ENCODE measurements around the gene SLC35F3. TPM values are rescaled to one million over a fixed set of nuclear protein-coding genes. Genes with fewer than 3 reads are reported as not detected.

The SLC35F3 gene
- polyA plus RNA-seq, 1 of the 3 experiments (the other 2 are of a cell fraction) = 0.87 TPM

- H3K27me3 ChIP-seq (ENCODE audit: insufficient read depth) = no peaks in the 10 kb centered on the region
- TF ChIP-seq RXRA (IDR thresholded peaks at IDR 0.05; ENCODE audit: borderline replicate concordance, low read depth) (no peak), CTCF (IDR thresholded peaks at IDR 0.05) (no peak), REST (IDR thresholded peaks at IDR 0.05; ENCODE audit: low read depth, low read length) (peak; percentile 32; the same call in 1 of the 2 replicates)
- CTCF ChIA-PET = interaction anchor here (0.7 to 9.5 kb wide), 25 partner anchors 9 to 932 kb away, joined by 3 to 102 read pairs (median 6); partner anchors contain the start of gene COA6
- POLR2A ChIA-PET = interaction anchor here (0.8 kb wide), 1 partner anchor 200 kb away, joined by 3 read pairs; no protein-coding TSS in a partner anchor
- no peaks in the 10 kb centered on the region for H4K20me1 ChIP-seq (ENCODE audit: insufficient read depth)
- H3K4me2 ChIP-seq = no peak overlapping the region
- no peak overlapping the region for H3K9ac ChIP-seq
- H2AFZ ChIP-seq (ENCODE audit: low read depth) = no peak overlapping the region
- 79% methylated on average over 9 of the region's 9 CpGs for WGBS (ENCODE audit: low lambda C conversion rate)
- H3F3A ChIP-seq (replicated peaks; ENCODE audit: insufficient read depth) = no peaks in the 10 kb centered on the region
- no peak for DNase-seq
- H3K79me2 ChIP-seq (ENCODE audit: insufficient read depth) = no peaks in the 10 kb centered on the region
- H3K4me3 ChIP-seq (ENCODE audit: low read depth in 2 of 2, low read length in 1 of 2) = no peak overlapping the region
- no peaks in the 10 kb centered on the region for H3K36me3 ChIP-seq (replicated peaks in 1 of 2; ENCODE audit: control insufficient read depth in 1 of 2, insufficient read depth in 2 of 2, low read length in 1 of 2)
- no peaks in the 10 kb centered on the region for H3K9me3 ChIP-seq
- H3K4me1 ChIP-seq (ENCODE audit: control insufficient read depth in 1 of 2, insufficient read depth in 2 of 2, low read depth in 1 of 2, low read length in 1 of 2) = peaks cover 0 to 7% of the 10 kb centered on the region in 2 experiments; a peak in 1 of 4 replicates
- no peak overlapping the region for H3K27ac ChIP-seq (ENCODE audit: low read depth in 2 of 2, low read length in 1 of 2)
- H3K9me2 ChIP-seq = no peaks in the 10 kb centered on the region
Measured at GRCh38 chr1:234327577-234328164, 423.2 kb downstream of the SLC35F3 start.

GRCh38 chr1:234330843-234331215, 426.4 kb downstream of the SLC35F3 start:
- H3K27ac ChIP-seq (ENCODE audit: low read depth in 2 of 2, low read length in 1 of 2) = no peak overlapping the region
- no peaks in the 10 kb centered on the region for H4K20me1 ChIP-seq (ENCODE audit: insufficient read depth)
- no peak for DNase-seq
- H3K27me3 ChIP-seq (ENCODE audit: insufficient read depth) = no peaks in the 10 kb centered on the region
- H3K4me3 ChIP-seq (ENCODE audit: low read depth in 2 of 2, low read length in 1 of 2) = no peak overlapping the region
- H2AFZ ChIP-seq (ENCODE audit: low read depth) = no peak overlapping the region
- whole genome bisulfite sequencing (ENCODE audit: low lambda C conversion rate) = 69% methylated on average over 4 of the region's 4 CpGs
- POLR2A ChIA-PET = no interaction called here
- H3K4me2 ChIP-seq = no peak overlapping the region
- H3K4me1 ChIP-seq (ENCODE audit: control insufficient read depth in 1 of 2, insufficient read depth in 2 of 2, low read depth in 1 of 2, low read length in 1 of 2) = no peaks in the 10 kb centered on the region; a peak in 1 of 4 replicates
- no peaks in the 10 kb centered on the region for H3K36me3 ChIP-seq (replicated peaks in 1 of 2; ENCODE audit: control insufficient read depth in 1 of 2, insufficient read depth in 2 of 2, low read length in 1 of 2)
- no peaks in the 10 kb centered on the region for H3K79me2 ChIP-seq (ENCODE audit: insufficient read depth)
- H3F3A ChIP-seq (replicated peaks; ENCODE audit: insufficient read depth) = no peaks in the 10 kb centered on the region
- no peak overlapping the region for H3K9ac ChIP-seq
- H3K9me2 ChIP-seq = no peaks in the 10 kb centered on the region
- CTCF ChIA-PET = interaction anchor here (2.6 to 9.5 kb wide), 3 partner anchors 19 to 216 kb away, joined by 6 to 102 read pairs (median 15); no protein-coding TSS in a partner anchor
- no peaks in the 10 kb centered on the region for H3K9me3 ChIP-seq
- TF ChIP-seq CHD2 (IDR thresholded peaks at IDR 0.05; ENCODE audit: low read length, partially characterized antibody) (no peak), YY1 (IDR thresholded peaks at IDR 0.05; ENCODE audit: low read depth) (no peak), RXRA (IDR thresholded peaks at IDR 0.05; ENCODE audit: borderline replicate concordance, low read depth) (no peak), PBX3 (IDR thresholded peaks at IDR 0.05) (no peak), FOXM1 (IDR thresholded peaks at IDR 0.05; ENCODE audit: low read depth) (no peak), TCF12 (IDR thresholded peaks at IDR 0.05) (no peak), ZBTB33 (IDR thresholded peaks at IDR 0.05; ENCODE audit: borderline replicate concordance, low read depth) (no peak), EP300 (IDR thresholded peaks at IDR 0.05; ENCODE audit: borderline replicate concordance in 1 of 2, low read depth in 1 of 2, low read length in 1 of 2) (no peak), MXI1 (IDR thresholded peaks at IDR 0.05; ENCODE audit: low read depth, low read length) (no peak), REST (IDR thresholded peaks at IDR 0.05; ENCODE audit: low read depth, low read length) (no peak), EZH2phosphoT487 (IDR thresholded peaks at IDR 0.05; ENCODE audit: borderline replicate concordance, low read depth) (no peak)

All from SK-N-SH (cell line).